Muscle of leg (tissue), 11 donors: Measurements from ENCODE around the gene ZNF407. TPM values are rescaled to one million over a fixed set of nuclear protein-coding genes. Genes with fewer than 3 reads are reported as not detected.
A peak's percentile ranks its signal among the peaks of the same experiment; 100 is the strongest.

Experiments used
- DNase-seq: peaks from one replicate; pipeline ENCODE4 v3.0.0; 2013
- H3K27ac ChIP-seq: one replicate; pipeline ENCODE4 v1.5.1; 2013; ENCODE audit warnings: mild to moderate bottlenecking, low read length, control low read depth
- H3K27me3 ChIP-seq: one replicate; pipeline ENCODE4 v1.6.1; 2013; ENCODE audit warnings: low read length; ENCODE audit not compliant: control insufficient read depth, insufficient read depth
- H3K36me3 ChIP-seq: one replicate; pipeline ENCODE4 v1.6.1; 2013; ENCODE audit warnings: low read length; ENCODE audit not compliant: control insufficient read depth, insufficient read depth
- H3K4me1 ChIP-seq: one replicate; pipeline ENCODE4 v1.6.1; 2013; ENCODE audit warnings: low read length; ENCODE audit not compliant: control insufficient read depth, insufficient read depth
- H3K4me3 ChIP-seq: one replicate; pipeline ENCODE4 v1.5.1; 2013; ENCODE audit warnings: low read length, control low read depth
- H3K9me3 ChIP-seq: replicated peaks from 2 replicates; pipeline ENCODE4 v1.6.1; 2013; ENCODE audit warnings: low read depth, low read length; ENCODE audit not compliant: control insufficient read depth
- WGBS: methylation state at CpG from one replicate; pipeline ENCODE4 v1.1.5; 2013; ENCODE audit warnings: missing lambda C conversion rate; ENCODE audit not compliant: insufficient coverage; 5-methylcytosine and 5-hydroxymethylcytosine counted together
- polyA plus RNA-seq, 8 donors: library from polyadenylated mRNA; unstranded; fragments of 120-200 nt; gene quantifications; one replicate each; pipeline versions ENCODE4 v1.2.1 to v1.2.3, GENCODE V29; 2013; ENCODE audit warnings: inconsistent platforms in 1 of 8, low replicate concordance in 1 of 8; ENCODE audit not compliant: insufficient read length in 8 of 8, insufficient read depth in 1 of 8
- total RNA-seq: library from RNA; stranded (reverse); fragments of 120-200 nt; gene quantifications from one replicate; pipeline ENCODE4 v1.2.4, GENCODE V29; 2013

ZNF407 gene
- total and polyA plus RNA-seq, 9 donors = 5.3 to 10.7 (median 6.4) TPM

- Histone ChIP-seq H3K4me1 (peaks cover 5% of the 10 kb centered on the region), H3K36me3 (no peaks in the 10 kb centered on the region), H3K9me3 (no peaks in the 10 kb centered on the region), H3K4me3 (no peak overlapping the region), H3K27ac (no peak overlapping the region), H3K27me3 (no peaks in the 10 kb centered on the region)
- 100% methylated on average over 2 of the region's 10 CpGs for WGBS
- DNase-seq = no peak
Measured at GRCh38 chr18:75057169-75057960, 459.7 kb downstream of the ZNF407 start.

DNA sequence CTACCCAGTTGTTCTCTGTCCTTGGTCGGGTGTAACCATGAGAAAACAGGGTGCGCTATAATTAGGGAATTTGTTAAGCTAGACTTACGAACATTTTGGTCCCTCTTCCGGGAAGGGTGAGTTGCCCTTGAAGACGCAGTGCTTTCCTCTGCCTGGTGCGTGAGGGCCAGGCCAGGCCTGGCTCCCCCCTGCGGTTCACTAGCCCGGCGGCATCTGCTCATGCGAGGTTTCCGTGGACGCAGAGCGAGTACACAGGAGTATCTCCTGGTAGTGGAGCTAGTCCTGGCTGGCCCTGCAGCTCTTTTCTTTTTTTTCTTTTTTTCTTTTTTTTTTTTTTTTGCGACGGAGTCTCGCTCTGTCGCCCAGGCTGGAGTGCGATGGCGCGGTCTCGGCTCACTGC is 462.5 kb downstream of the ZNF407 start:
- H3K4me1 ChIP-seq = no peaks in the 10 kb centered on the region
- no peak overlapping the region for H3K4me3 ChIP-seq
- H3K27me3 ChIP-seq = no peaks in the 10 kb centered on the region
- DNase-seq = no peak
- no peak overlapping the region for H3K27ac ChIP-seq
- H3K36me3 ChIP-seq = peaks cover 18% of the 10 kb centered on the region
- H3K9me3 ChIP-seq = no peaks in the 10 kb centered on the region
- 96% methylated on average over 12 of the region's 21 CpGs for WGBS

DNA sequence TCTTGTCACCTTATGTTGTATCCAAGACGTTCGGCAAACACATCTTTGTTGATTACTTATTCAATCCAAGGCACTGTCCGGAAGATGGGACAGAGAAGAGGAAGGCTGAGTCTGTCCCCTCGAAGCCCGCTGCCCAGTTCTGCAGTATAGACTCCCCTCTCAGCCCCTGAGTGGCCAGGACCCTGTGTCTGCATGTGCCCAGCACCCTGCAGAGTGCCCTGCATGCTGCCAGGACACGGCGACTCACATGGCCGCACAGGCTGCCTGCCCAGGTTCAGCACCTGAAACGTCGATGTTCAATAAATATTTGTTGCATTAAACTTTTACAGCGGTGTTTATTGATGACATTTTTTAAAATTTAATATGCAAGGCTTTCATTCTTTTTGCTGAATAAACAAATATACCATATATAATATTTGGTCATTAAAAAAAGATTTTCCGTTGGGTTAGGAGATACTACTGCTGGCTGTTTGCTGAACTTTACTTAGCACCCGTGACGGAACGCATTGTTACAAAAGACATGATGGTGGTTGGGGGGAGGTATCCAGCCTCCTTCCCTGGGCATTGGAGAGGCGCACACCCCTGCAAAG is 464.7 kb downstream of the ZNF407 start:
- no peak overlapping the region for H3K27ac ChIP-seq
- H3K4me3 ChIP-seq = no peak overlapping the region
- H3K4me1 ChIP-seq = no peaks in the 10 kb centered on the region
- no peak for DNase-seq
- no peaks in the 10 kb centered on the region for H3K27me3 ChIP-seq
- WGBS = 94% methylated on average over 9 of the region's 16 CpGs
- H3K9me3 ChIP-seq = no peaks in the 10 kb centered on the region
- H3K36me3 ChIP-seq = peaks cover 18% of the 10 kb centered on the region

DNA sequence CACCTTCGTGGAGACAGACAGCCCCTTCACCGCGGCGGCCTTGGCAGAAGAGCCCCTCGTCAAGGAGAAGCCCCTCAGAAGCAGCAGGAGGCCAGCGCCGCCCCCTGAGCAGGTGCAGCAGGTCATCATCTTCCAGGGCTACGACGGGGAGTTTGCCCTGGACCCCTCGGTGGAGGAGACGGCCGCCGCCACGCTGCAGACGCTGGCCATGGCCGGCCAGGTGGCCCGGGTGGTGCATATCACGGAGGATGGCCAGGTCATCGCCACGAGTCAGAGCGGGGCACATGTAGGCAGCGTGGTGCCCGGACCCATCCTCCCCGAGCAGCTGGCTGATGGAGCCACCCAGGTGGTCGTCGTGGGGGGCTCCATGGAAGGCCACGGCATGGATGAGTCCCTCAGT is 465.5 kb downstream of the ZNF407 start:
- Histone ChIP-seq H3K9me3 (no peaks in the 10 kb centered on the region), H3K27me3 (no peaks in the 10 kb centered on the region), H3K27ac (no peak overlapping the region), H3K4me3 (no peak overlapping the region), H3K36me3 (peaks cover 18% of the 10 kb centered on the region), H3K4me1 (no peaks in the 10 kb centered on the region)
- no peak for DNase-seq
- WGBS = 95% methylated on average over 27 of the region's 27 CpGs

GRCh38 chr18:75063615-75064512 is 466.2 kb downstream of the ZNF407 start:
- Histone ChIP-seq H3K36me3 (peaks cover 18% of the 10 kb centered on the region), H3K4me3 (no peak overlapping the region), H3K9me3 (no peaks in the 10 kb centered on the region), H3K27ac (no peak overlapping the region), H3K27me3 (no peaks in the 10 kb centered on the region), H3K4me1 (peaks cover 2% of the 10 kb centered on the region)
- no peak for DNase-seq
- WGBS = 90% methylated on average over 51 of the region's 53 CpGs

- H3K27me3 ChIP-seq = no peaks in the 10 kb centered on the region
- H3K4me3 ChIP-seq = no peak overlapping the region
- peaks cover 18% of the 10 kb centered on the region for H3K36me3 ChIP-seq
- peaks cover 2% of the 10 kb centered on the region for H3K4me1 ChIP-seq
- no peaks in the 10 kb centered on the region for H3K9me3 ChIP-seq
- H3K27ac ChIP-seq = no peak overlapping the region
- no peak for DNase-seq
- WGBS = 82% methylated on average over 12 of the region's 16 CpGs
Measured at GRCh38 chr18:75064513-75064905, 466.8 kb downstream of the ZNF407 start.

DNA sequence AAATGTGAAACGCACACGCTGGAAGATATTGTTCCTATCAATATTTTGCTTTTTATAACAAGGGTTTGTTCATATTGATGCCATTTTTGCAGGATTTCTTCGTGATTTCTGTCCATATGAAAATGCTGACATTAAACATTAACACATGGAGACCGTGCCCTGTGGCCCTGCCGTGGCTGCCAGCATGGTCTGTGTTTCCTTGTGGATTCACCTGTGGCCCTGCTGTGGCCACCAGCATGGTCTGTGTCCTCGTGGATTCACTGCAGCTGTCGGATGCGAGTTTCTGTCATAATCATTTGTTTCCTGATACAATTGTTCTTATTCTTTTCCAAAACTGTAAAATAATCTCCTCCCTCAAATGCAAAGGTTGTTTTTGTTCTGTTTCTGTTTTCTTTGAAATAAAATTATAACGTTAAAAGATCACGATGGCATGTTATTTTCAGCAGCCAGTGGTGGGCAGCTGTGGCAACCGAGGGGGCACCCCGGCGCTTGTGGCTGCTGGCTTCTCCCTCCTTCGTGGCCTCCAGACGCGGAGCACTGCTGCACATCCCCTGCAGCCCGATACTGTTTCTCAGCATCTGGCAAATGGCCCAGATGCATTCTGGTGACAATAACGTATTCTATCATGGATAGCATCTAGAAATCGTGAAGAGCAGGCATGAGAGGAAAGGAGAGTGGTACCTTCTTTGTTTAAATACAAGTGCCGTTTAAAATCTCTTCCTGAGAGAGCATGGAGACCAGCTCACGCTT is 467.8 kb downstream of the ZNF407 start:
- Histone ChIP-seq H3K27ac (no peak overlapping the region), H3K4me3 (no peak overlapping the region), H3K9me3 (no peaks in the 10 kb centered on the region), H3K36me3 (peaks cover 18% of the 10 kb centered on the region), H3K4me1 (peaks cover 7% of the 10 kb centered on the region), H3K27me3 (no peaks in the 10 kb centered on the region)
- peak; percentile 35 for DNase-seq
- 47% methylated on average over 14 of the region's 21 CpGs for WGBS

DNA sequence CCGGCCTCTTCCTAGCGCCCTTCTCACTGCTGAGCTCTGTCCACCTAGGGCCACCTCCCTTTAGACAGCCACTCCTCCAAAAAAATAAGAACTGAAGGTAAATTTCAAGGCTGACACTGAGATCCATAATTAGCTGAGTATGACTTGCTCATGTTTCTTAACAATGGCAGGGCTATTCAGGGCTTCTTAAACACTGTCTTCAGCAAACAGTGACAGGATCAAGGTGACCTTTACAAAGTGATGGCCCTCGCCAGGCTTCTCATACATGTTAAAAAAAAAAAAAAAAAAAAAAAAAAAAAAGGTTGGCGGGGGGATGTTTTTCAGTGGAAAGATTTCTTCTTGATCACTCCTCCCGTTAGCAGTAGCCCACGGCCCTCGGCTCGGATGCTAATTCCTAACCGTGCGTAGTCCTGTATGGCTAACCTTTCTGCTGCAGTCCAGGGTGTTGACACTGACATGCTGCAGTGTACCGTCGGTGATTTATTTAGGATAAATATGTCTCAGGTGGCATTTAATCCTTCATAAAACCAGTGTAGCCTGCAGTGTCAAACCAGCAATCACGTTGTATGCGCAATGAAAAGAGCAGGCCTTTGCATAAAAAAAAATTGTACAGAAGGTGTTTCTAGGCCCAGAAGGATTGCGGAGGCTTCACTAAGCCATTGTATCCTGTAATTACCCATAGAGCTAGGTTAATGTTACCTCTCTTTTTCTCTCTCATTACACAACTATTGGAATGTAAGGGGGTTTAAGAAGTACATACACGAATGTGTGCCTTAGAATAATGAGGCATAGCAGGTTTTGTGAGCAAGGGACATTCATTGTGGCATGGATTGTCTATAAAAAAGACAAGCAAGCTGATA is 468.6 kb downstream of the ZNF407 start:
- Histone ChIP-seq H3K9me3 (no peaks in the 10 kb centered on the region), H3K27ac (no peak overlapping the region), H3K4me3 (no peak overlapping the region), H3K27me3 (no peaks in the 10 kb centered on the region), H3K4me1 (peaks cover 11% of the 10 kb centered on the region), H3K36me3 (peaks cover 18% of the 10 kb centered on the region)
- DNase-seq = no peak
- 80% methylated on average over 2 of the region's 16 CpGs for WGBS

DNA sequence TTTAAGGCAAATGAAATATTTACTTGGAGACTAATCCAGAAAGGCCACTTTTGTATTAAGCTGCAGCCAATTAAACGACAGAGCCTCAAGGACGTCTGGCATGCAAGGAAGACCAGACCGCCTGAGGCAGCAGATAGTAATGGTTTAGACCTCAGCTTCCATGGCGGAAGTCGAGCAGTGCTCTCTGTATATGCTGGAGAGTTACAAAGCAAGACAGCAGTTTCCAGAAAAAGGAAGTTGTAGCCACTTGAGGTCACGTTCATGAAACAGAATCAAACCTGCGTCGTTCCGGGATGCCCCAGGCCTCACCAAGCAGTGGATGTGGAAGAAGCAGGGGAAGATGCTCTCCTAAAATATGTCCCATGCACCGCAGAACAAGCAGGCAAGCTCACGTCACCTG is 469.3 kb downstream of the ZNF407 start:
- no peaks in the 10 kb centered on the region for H3K27me3 ChIP-seq
- peaks cover 16% of the 10 kb centered on the region for H3K4me1 ChIP-seq
- DNase-seq = peak; percentile 46
- no peak overlapping the region for H3K4me3 ChIP-seq
- H3K36me3 ChIP-seq = peaks cover 18% of the 10 kb centered on the region
- no peaks in the 10 kb centered on the region for H3K9me3 ChIP-seq
- WGBS = 79% methylated on average over 10 of the region's 11 CpGs
- H3K27ac ChIP-seq = no peak overlapping the region
